ENCODE measurements around the gene KCNG4.

The KCNG4 gene

DNA sequence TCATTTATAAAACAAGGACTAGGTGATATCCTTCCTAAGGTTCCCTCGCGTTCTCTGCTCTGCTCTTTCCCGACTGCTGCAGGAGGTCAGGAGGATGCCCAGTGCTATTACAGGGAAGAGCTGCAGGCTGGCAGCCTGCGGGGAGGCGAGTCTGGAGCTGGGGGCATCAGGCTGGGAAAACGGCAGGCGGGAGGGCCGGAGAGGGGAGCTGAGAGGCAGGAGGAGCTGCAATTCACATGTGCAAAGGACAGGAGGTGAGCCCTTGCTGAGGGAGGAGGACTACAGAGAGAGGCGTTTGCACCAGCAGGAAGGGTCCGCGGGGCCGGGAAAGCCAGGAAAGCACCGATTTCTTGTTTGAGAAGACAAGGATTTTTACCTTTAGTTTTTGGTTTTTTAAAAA lies 40.7 kb downstream of the KCNG4 start:
- Mint-ChIP-seq H3K9me3 (no peaks in the 10 kb centered on the region), H3K4me1 (no peaks in the 10 kb centered on the region), H3K27me3 (ENCODE audit: low read depth) (peaks cover 15% of the 10 kb centered on the region), H3K4me3 (no peak overlapping the region), H3K36me3 (ENCODE audit: low read depth) (no peaks in the 10 kb centered on the region), H3K27ac (no peak overlapping the region)
- TF ChIP-seq, protein P1, sequence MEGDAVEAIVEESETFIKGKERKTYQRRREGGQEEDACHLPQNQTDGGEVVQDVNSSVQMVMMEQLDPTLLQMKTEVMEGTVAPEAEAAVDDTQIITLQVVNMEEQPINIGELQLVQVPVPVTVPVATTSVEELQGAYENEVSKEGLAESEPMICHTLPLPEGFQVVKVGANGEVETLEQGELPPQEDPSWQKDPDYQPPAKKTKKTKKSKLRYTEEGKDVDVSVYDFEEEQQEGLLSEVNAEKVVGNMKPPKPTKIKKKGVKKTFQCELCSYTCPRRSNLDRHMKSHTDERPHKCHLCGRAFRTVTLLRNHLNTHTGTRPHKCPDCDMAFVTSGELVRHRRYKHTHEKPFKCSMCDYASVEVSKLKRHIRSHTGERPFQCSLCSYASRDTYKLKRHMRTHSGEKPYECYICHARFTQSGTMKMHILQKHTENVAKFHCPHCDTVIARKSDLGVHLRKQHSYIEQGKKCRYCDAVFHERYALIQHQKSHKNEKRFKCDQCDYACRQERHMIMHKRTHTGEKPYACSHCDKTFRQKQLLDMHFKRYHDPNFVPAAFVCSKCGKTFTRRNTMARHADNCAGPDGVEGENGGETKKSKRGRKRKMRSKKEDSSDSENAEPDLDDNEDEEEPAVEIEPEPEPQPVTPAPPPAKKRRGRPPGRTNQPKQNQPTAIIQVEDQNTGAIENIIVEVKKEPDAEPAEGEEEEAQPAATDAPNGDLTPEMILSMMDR (IDR thresholded peaks at IDR 0.05; ENCODE audit: unreplicated experiment in 3 of 3), result no peak

DNA sequence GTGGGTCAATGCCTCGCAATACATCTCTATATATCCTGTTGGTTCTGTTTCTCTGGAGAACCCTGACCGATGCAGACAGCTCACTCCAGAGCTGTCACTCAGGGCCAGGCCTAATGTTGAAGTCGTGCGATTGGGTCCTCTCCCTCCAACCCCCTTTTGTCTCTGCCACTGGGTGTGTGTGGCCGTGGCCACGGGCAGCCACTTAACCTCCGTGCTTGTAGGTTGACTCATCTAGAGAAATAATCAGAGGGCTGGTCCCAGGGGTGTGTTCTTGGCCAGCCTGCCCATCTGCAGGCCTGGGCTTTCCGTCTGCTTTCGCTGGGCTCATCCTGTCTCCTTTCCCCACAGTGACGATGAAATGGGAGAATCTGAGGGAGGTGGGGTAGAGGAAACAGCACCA lies 41.4 kb downstream of the KCNG4 start:
- no peaks in the 10 kb centered on the region for H3K36me3 Mint-ChIP-seq (ENCODE audit: low read depth)
- no peak overlapping the region for H3K4me3 Mint-ChIP-seq
- H3K27me3 Mint-ChIP-seq (ENCODE audit: low read depth), result peaks cover 9% of the 10 kb centered on the region
- TF ChIP-seq, protein P1 (IDR thresholded peaks at IDR 0.05; ENCODE audit: unreplicated experiment in 3 of 3), result no peak
- H3K27ac Mint-ChIP-seq, result no peak overlapping the region
- no peaks in the 10 kb centered on the region for H3K9me3 Mint-ChIP-seq
- H3K4me1 Mint-ChIP-seq, result no peaks in the 10 kb centered on the region

DNA sequence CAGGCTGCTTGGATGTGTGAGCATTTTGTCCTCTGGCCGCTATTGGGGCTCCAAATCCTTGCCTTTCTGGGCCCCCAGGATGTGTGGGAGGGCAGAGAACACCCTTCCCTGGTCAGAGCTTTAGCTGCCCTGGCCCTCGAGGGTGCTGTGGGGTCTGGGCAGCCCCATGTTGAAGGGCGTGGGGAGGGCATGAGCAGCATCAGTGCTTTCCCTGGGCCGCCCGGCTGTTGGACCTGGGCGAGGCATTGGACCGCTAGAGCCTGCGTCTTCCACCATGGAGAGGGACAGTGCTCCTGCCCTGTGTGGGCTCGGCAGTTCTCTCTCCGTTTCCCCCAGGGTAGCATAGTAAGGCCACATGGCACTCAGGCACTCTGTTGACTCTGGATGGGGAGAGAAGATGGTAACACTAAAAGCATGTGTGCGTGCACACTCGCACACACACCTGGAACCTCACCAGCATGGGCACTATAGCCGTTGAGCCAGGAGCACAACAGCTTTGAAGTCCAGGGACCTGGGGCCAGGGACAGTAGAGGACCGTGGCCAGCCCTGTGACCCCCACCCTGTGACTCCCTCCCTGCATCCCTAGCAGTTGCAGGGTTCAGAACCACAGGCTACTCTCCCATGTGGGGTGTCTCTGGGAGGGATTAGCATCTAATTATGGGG lies 42.2 kb downstream of the KCNG4 start:
- Mint-ChIP-seq H3K36me3 (ENCODE audit: low read depth) (no peaks in the 10 kb centered on the region), H3K27ac (no peak overlapping the region), H3K4me3 (no peak overlapping the region), H3K4me1 (no peaks in the 10 kb centered on the region), H3K27me3 (ENCODE audit: low read depth) (peaks cover 16% of the 10 kb centered on the region), H3K9me3 (no peaks in the 10 kb centered on the region)
- TF ChIP-seq, protein P1 (IDR thresholded peaks at IDR 0.05; ENCODE audit: unreplicated experiment in 3 of 3), result no peak

- Mint-ChIP-seq H3K27me3 (ENCODE audit: low read depth) (peaks cover 16% of the 10 kb centered on the region), H3K4me3 (no peak overlapping the region), H3K27ac (no peak overlapping the region), H3K36me3 (ENCODE audit: low read depth) (no peaks in the 10 kb centered on the region), H3K9me3 (no peaks in the 10 kb centered on the region), H3K4me1 (no peaks in the 10 kb centered on the region)
- TF ChIP-seq, protein P1 (IDR thresholded peaks at IDR 0.05; ENCODE audit: unreplicated experiment in 3 of 3), result no peak
Measured at GRCh38 chr16:84196727-84197394, 43.0 kb downstream of the KCNG4 start.

DNA sequence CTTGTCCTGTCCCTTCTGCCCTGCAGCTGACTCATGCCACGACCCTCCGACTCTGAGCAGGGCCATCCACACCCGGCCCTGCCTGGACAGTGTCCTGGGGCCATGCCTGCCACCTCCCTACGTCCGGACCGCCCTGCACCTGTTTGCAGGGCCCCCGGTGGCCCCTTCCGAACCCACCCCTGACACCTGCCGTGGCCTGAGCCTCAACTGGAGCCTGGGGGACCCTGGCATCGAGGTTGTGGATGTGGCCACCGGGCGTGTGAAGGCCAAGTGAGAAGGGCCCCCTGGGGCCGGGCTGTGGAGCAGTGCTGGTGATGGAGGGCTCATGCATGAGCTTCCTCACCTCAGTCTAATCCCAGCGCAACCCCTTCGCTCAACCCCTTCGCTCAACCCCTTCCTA lies 43.7 kb downstream of the KCNG4 start:
- peaks cover 16% of the 10 kb centered on the region for H3K27me3 Mint-ChIP-seq (ENCODE audit: low read depth)
- H3K9me3 Mint-ChIP-seq, result no peaks in the 10 kb centered on the region
- H3K4me3 Mint-ChIP-seq, result no peak overlapping the region
- TF ChIP-seq, protein P1 (IDR thresholded peaks at IDR 0.05; ENCODE audit: unreplicated experiment in 3 of 3), result no peak
- H3K27ac Mint-ChIP-seq, result no peak overlapping the region
- no peaks in the 10 kb centered on the region for H3K36me3 Mint-ChIP-seq (ENCODE audit: low read depth)
- H3K4me1 Mint-ChIP-seq, result no peaks in the 10 kb centered on the region

Data from nephron (organoid).